HG02938 (cell line): ENCODE results near the gene ZSWIM6.
A peak's percentile ranks its signal among the peaks of the same experiment; 100 is the strongest.

Experiments
- ATAC-seq: cut with Tn5 transposase; IDR thresholded peaks from one replicate; pipeline ENCODE4 v1.9.1; 2021; ENCODE audit warnings: mild to moderate bottlenecking, moderate library complexity; ENCODE audit not compliant: unreplicated experiment

Gene ZSWIM6

GRCh38 chr5:61306531-61307131 lies 25.4 kb upstream of the ZSWIM6 start:
- ATAC-seq, result peak; percentile 93

GRCh38 chr5:61307191-61307590 lies 24.9 kb upstream of the ZSWIM6 start:
- ATAC-seq, result no peak

GRCh38 chr5:61307611-61308010 lies 24.4 kb upstream of the ZSWIM6 start:
- ATAC-seq, result no peak

GRCh38 chr5:61308712-61309111 lies 23.3 kb upstream of the ZSWIM6 start:
- ATAC-seq, result no peak

- ATAC-seq, result no peak
These were observed 22.9 kb upstream of the ZSWIM6 start for GRCh38 chr5:61309115-61309514.

GRCh38 chr5:61311056-61311610 lies 20.9 kb upstream of the ZSWIM6 start:
- ATAC-seq, result no peak

- ATAC-seq, result no peak
These were observed 19.9 kb upstream of the ZSWIM6 start for GRCh38 chr5:61311836-61312808.

GRCh38 chr5:61313960-61314681 lies 17.9 kb upstream of the ZSWIM6 start:
- no peak for ATAC-seq

- no peak for ATAC-seq
These were observed 13.7 kb upstream of the ZSWIM6 start for GRCh38 chr5:61318376-61318775.

- peak; percentile 99 for ATAC-seq
These were observed 12.5 kb upstream of the ZSWIM6 start for GRCh38 chr5:61319388-61320146.

GRCh38 chr5:61320860-61321259 lies 11.2 kb upstream of the ZSWIM6 start:
- ATAC-seq, result no peak

GRCh38 chr5:61321669-61322068 lies 10.4 kb upstream of the ZSWIM6 start:
- no peak for ATAC-seq

GRCh38 chr5:61322738-61323725 lies 9.0 kb upstream of the ZSWIM6 start:
- no peak for ATAC-seq

GRCh38 chr5:61327760-61328753 lies 4.0 kb upstream of the ZSWIM6 start:
- peak; percentile 32 for ATAC-seq

GRCh38 chr5:61328791-61329549 lies 3.1 kb upstream of the ZSWIM6 start:
- ATAC-seq, result no peak

- no peak for ATAC-seq
These were observed 2.4 kb upstream of the ZSWIM6 start for GRCh38 chr5:61329550-61330128.

- ATAC-seq, result no peak
These were observed 1.7 kb upstream of the ZSWIM6 start for GRCh38 chr5:61330341-61330844.
